A549 (cell line): ENCODE data around the gene PTH2. TPM values are rescaled to one million over a fixed set of nuclear protein-coding genes. Genes with fewer than 3 reads are reported as not detected.

Source experiments
- ATAC-seq, 2 experiments: fragments of 200-7000 bp in 1 of 2; fragments of >200 bp in 1 of 2; cut with Nextera tagmentation in 1 of 2; cut with Tn5 transposase in 1 of 2; 3 replicates each; pipeline versions ENCODE4 v1.8.0 to v1.9.1; 2018 to 2020; ENCODE audit warnings: mild to moderate bottlenecking in 1 of 2, moderate library complexity in 1 of 2
- CTCF ChIA-PET: fragments of 300-600 bp; sonication (Branson Sonifier 250); formaldehyde crosslinking; extraction: SDS; loops from one replicate; lab custom pipeline; 2021; ENCODE audit warnings: antibody characterized with exemption, inconsistent platforms; lab: Yijun Ruan, JAX
- POLR2A ChIA-PET: fragments of 350-600 bp; formaldehyde crosslinking; extraction: SDS; loops from one replicate; lab custom pipeline; 2021; ENCODE audit warnings: antibody characterized with exemption, inconsistent platforms; lab: Yijun Ruan, JAX
- DNase-seq, 2 experiments: peaks; one replicate each; pipeline versions ENCODE4 v3.0.0 to v3.0.0-alpha.2; 2011 to 2016; ENCODE audit warnings: low read depth in 1 of 2, low spot score in 1 of 2
- FAIRE-seq: peaks from 2 replicates; lab custom pipeline; 2011; peaks lifted over from hg19 to GRCh38; lab: Jason Lieb, UNC
- H3K27ac ChIP-seq, 2 experiments: fragments of >200 bp; sonication (Bioruptor Twin); formaldehyde crosslinking; 3 replicates each; pipeline ENCODE4 v1.5.1; 2016 to 2017
- H3K4me1 ChIP-seq: fragments of >200 bp; sonication (Bioruptor Twin); formaldehyde crosslinking; 3 replicates; pipeline ENCODE4 v1.6.1; 2016
- H3K4me2 ChIP-seq: fragments of >200 bp; sonication (Bioruptor Twin); formaldehyde crosslinking; 3 replicates; pipeline ENCODE4 v1.6.1; 2016
- H3K4me3 ChIP-seq: fragments of >200 bp; sonication (Bioruptor Twin); formaldehyde crosslinking; 3 replicates; pipeline ENCODE4 v1.5.1; 2016
- H3K9me3 ChIP-seq: fragments of >200 bp; sonication (Bioruptor Twin); formaldehyde crosslinking; 3 replicates; pipeline ENCODE4 v1.6.1; 2016
- CEBPB ChIP-seq, 2 experiments: fragments of >200 bp in 1 of 2; sonication (Bioruptor Twin) in 1 of 2; formaldehyde crosslinking in 1 of 2; IDR thresholded peaks; 2 replicates each; pipeline ENCODE4 v1.6.1; 2012 to 2016
- CHD4 ChIP-seq: fragments of 200-600 bp; sonication (generic); IDR thresholded peaks from 2 replicates; pipeline ENCODE4 v1.6.1; 2016; ENCODE audit warnings: antibody characterized with exemption, mild to moderate bottlenecking, borderline replicate concordance
- EHMT2 ChIP-seq: fragments of 200-600 bp; sonication (generic); IDR thresholded peaks from 2 replicates; pipeline ENCODE4 v1.6.1; 2016; ENCODE audit warnings: antibody characterized with exemption, low read depth, mild to moderate bottlenecking, moderate library complexity
- EP300 ChIP-seq, 2 experiments: fragments of >200 bp; sonication (Bioruptor Twin); formaldehyde crosslinking; IDR thresholded peaks; 2 replicates in 1 of 2; 3 replicates in 1 of 2; pipeline ENCODE4 v1.6.1; 2016 to 2017
- FOSL2 ChIP-seq, 2 experiments: fragments of 450-650 bp in 1 of 2; fragments of >200 bp in 1 of 2; sonication (Bioruptor Twin) in 1 of 2; formaldehyde crosslinking; IDR thresholded peaks; 2 replicates each; pipeline versions ENCODE4 v1.5.0 to v1.6.1; 2016 to 2020; ENCODE audit warnings: mild to moderate bottlenecking in 1 of 2, moderate library complexity in 1 of 2
- FOXS1 ChIP-seq: fragments of 250-450 bp; sonication (Bioruptor Pico); IDR thresholded peaks from 2 replicates; pipeline ENCODE4 v1.5.0; 2020; ENCODE audit warnings: mild to moderate bottlenecking, moderate library complexity
- GATA3 ChIP-seq: IDR thresholded peaks from 2 replicates; pipeline ENCODE4 v1.6.1; 2012; ENCODE audit warnings: borderline replicate concordance
- HEYL ChIP-seq: fragments of 250-450 bp; sonication (Bioruptor Pico); IDR thresholded peaks from 2 replicates; pipeline ENCODE4 v1.8.0; 2021; ENCODE audit warnings: mild to moderate bottlenecking, moderate library complexity
- HOXA7 ChIP-seq: fragments of 250-450 bp; sonication (Bioruptor Pico); IDR thresholded peaks from 2 replicates; pipeline ENCODE4 v1.5.0; 2020; ENCODE audit warnings: mild to moderate bottlenecking, moderate library complexity
- NFE2L2 ChIP-seq: fragments of 150-350 bp; conservative IDR thresholded peaks from 2 replicates; pipeline ENCODE4 v1.6.1; 2014; ENCODE audit warnings: low read length
- NPAS2 ChIP-seq: fragments of 250-450 bp; sonication (Bioruptor Pico); IDR thresholded peaks from 2 replicates; pipeline ENCODE4 v1.8.0; 2022; ENCODE audit warnings: mild to moderate bottlenecking, moderate library complexity, borderline replicate concordance
- NR3C1 ChIP-seq: fragments of >200 bp; sonication (Bioruptor Twin); formaldehyde crosslinking; IDR thresholded peaks from 3 replicates; pipeline ENCODE4 v1.6.1; 2017
- RARB ChIP-seq: fragments of 250-450 bp; sonication (Bioruptor Pico); IDR thresholded peaks from 2 replicates; pipeline ENCODE4 v1.8.0; 2021; ENCODE audit warnings: mild to moderate bottlenecking, moderate library complexity
- RFX5 ChIP-seq: fragments of 450-650 bp; IDR thresholded peaks from 2 replicates; pipeline ENCODE4 v1.7.1; 2014; ENCODE audit warnings: antibody characterized with exemption, mild to moderate bottlenecking, moderate library complexity
- ZFP36 ChIP-seq: fragments of 450-650 bp; IDR thresholded peaks from 2 replicates; pipeline ENCODE4 v1.6.1; 2014; ENCODE audit warnings: borderline replicate concordance; ENCODE audit not compliant: partially characterized antibody
- ZNF302 ChIP-seq: fragments of 250-450 bp; sonication (Bioruptor Pico); IDR thresholded peaks from 2 replicates; pipeline ENCODE4 v1.9.0; 2021; ENCODE audit warnings: inconsistent platforms, mild to moderate bottlenecking, moderate library complexity
- WGBS: methylation state at CpG from one replicate; pipeline ENCODE4 v1.1.6; 2017; ENCODE audit errors: missing lambda C conversion rate; 5-methylcytosine and 5-hydroxymethylcytosine counted together
- polyA plus RNA-seq, 4 experiments: library from polyadenylated mRNA; depleted of rRNA in 3 of 4; stranded (reverse); fragments of >200 nt; fragmentation: RNase III in 1 of 4; extraction: RNeasy Plus Mini Kit Qiagen cat#74134 plus additional on column Dnase treatment in 1 of 4; gene quantifications; 2 replicates in 3 of 4; 3 replicates in 1 of 4; pipeline ENCODE4 v1.2.3, GENCODE V29; 2011 to 2017
- TF ChIP-seq, protein P1 (sequence below): fragments of >200 bp; sonication (Bioruptor Twin); formaldehyde crosslinking; IDR thresholded peaks from 3 replicates; pipeline ENCODE4 v1.6.1; 2016
- TF ChIP-seq, protein P2 (sequence below): fragments of >200 bp; sonication (Bioruptor Twin); formaldehyde crosslinking; IDR thresholded peaks from 3 replicates; pipeline ENCODE4 v1.5.1; 2016
- TF ChIP-seq, protein P3 (sequence below): IDR thresholded peaks from 2 replicates; pipeline ENCODE4 v1.6.1; 2012; ENCODE audit warnings: low read depth, borderline replicate concordance
- TF ChIP-seq, protein P4 (sequence below): fragments of 450-650 bp; IDR thresholded peaks from 2 replicates; pipeline ENCODE4 v1.6.1; 2014; ENCODE audit warnings: antibody characterized with exemption
- TF ChIP-seq, protein P5 (sequence below): fragments of 250-450 bp; sonication (Bioruptor Pico); IDR thresholded peaks from 2 replicates; pipeline ENCODE4 v1.5.0; 2020; ENCODE audit warnings: low read depth, mild to moderate bottlenecking, moderate library complexity

The PTH2 gene
- polyA plus RNA-seq, 2 of the 4 experiments (the other 2 are of a cell fraction) = not detected

DNA sequence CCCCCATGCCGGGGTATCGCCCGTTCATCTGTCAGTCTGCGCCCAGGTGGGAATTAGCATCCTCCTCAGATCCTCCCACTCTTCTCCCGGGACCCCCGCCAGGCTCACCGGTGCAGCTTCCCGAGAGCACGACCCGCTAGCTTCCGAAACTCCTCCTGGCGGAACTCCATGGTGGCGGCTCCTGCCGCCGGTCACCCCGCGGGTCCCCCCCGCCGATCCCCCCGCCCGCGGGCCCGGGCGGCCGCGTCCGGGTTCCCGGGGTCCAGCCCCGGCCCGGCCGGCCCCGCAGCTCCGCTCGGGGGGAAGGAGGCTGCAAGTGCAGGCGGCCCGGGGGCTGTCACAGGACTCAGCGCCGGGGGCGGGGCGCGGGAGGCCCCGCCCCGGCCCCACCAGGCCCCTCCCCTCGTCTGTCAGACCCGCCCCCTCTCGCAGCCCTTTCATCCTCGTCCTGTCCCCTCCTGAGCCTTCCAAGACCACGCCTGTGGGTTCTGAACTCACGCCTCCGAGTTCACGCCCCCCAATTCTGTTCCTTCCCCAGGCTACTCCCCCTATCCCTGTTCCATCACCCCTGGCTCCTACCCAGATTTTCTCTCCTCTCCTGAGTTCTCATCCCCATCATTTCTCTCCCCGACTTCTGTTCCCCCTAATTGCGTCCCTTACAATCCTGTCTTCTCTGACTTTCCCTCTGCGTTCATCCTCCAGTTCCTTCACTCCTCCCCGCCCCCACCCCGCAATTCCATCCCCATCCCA lies 18.1 kb upstream of the PTH2 start, which contains the start of gene SLC17A7:
TSS of gene SLC17A7 (minus strand) at position 318 of the 750 bp plus-strand sequence. CDS start at position 170, 148 bp downstream.
- FAIRE-seq (no peak), DNase-seq (peak; percentile 70 to 91)
- POLR2A ChIA-PET = interaction anchor here (0.6 to 0.8 kb wide), 2 partner anchors 10 to 12 kb away, joined by 3 read pairs; partner anchors contain the start of genes ALDH16A1 and PIH1D1
- TF ChIP-seq NR3C1 (no peak), GATA3 (no peak), RFX5 (no peak), FOSL2 (IDR thresholded peaks at IDR 0.05) (no peak), FOSL2 (CRISPR knock-in tag; IDR thresholded peaks at IDR 0.05) (no peak), NPAS2 (CRISPR knock-in tag) (no peak), FOXS1 (CRISPR knock-in tag) (no peak), EHMT2 (no peak), HEYL (no peak), EP300 (IDR thresholded peaks at IDR 0.05) (no peak), HOXA7 (CRISPR knock-in tag) (no peak), ZFP36 (no peak), NFE2L2 (no peak)
- TF ChIP-seq, protein P1, sequence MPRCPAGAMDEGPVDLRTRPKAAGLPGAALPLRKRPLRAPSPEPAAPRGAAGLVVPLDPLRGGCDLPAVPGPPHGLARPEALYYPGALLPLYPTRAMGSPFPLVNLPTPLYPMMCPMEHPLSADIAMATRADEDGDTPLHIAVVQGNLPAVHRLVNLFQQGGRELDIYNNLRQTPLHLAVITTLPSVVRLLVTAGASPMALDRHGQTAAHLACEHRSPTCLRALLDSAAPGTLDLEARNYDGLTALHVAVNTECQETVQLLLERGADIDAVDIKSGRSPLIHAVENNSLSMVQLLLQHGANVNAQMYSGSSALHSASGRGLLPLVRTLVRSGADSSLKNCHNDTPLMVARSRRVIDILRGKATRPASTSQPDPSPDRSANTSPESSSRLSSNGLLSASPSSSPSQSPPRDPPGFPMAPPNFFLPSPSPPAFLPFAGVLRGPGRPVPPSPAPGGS = no peak
- TF ChIP-seq, protein P2, sequence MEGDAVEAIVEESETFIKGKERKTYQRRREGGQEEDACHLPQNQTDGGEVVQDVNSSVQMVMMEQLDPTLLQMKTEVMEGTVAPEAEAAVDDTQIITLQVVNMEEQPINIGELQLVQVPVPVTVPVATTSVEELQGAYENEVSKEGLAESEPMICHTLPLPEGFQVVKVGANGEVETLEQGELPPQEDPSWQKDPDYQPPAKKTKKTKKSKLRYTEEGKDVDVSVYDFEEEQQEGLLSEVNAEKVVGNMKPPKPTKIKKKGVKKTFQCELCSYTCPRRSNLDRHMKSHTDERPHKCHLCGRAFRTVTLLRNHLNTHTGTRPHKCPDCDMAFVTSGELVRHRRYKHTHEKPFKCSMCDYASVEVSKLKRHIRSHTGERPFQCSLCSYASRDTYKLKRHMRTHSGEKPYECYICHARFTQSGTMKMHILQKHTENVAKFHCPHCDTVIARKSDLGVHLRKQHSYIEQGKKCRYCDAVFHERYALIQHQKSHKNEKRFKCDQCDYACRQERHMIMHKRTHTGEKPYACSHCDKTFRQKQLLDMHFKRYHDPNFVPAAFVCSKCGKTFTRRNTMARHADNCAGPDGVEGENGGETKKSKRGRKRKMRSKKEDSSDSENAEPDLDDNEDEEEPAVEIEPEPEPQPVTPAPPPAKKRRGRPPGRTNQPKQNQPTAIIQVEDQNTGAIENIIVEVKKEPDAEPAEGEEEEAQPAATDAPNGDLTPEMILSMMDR = no peak
- TF ChIP-seq, protein P3, sequence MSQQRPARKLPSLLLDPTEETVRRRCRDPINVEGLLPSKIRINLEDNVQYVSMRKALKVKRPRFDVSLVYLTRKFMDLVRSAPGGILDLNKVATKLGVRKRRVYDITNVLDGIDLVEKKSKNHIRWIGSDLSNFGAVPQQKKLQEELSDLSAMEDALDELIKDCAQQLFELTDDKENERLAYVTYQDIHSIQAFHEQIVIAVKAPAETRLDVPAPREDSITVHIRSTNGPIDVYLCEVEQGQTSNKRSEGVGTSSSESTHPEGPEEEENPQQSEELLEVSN = no peak
- TF ChIP-seq, all 56 proteins: peak for 0
- Histone ChIP-seq H3K4me3 (peak within 1 kb of the TSS; percentile 79), H3K4me1 (peaks cover 19% of the 10 kb centered on the region), H3K4me2 (peak within 1 kb of the TSS; percentile 99), H3K27ac (peak within 1 kb of the TSS; percentile 85 to 89), H3K9me3 (no peaks in the 10 kb centered on the region)
- peak; percentile 6 to 15; a peak in 5 of 6 replicates for ATAC-seq
- WGBS = 11% methylated on average over 22 of the region's 56 CpGs
- CTCF ChIA-PET = interaction anchor here (1.2 to 19.0 kb wide), 10 partner anchors 10 to 129 kb away, joined by 3 to 244 read pairs (median 9); partner anchors contain the start of genes DKKL1, GFY and KASH5

DNA sequence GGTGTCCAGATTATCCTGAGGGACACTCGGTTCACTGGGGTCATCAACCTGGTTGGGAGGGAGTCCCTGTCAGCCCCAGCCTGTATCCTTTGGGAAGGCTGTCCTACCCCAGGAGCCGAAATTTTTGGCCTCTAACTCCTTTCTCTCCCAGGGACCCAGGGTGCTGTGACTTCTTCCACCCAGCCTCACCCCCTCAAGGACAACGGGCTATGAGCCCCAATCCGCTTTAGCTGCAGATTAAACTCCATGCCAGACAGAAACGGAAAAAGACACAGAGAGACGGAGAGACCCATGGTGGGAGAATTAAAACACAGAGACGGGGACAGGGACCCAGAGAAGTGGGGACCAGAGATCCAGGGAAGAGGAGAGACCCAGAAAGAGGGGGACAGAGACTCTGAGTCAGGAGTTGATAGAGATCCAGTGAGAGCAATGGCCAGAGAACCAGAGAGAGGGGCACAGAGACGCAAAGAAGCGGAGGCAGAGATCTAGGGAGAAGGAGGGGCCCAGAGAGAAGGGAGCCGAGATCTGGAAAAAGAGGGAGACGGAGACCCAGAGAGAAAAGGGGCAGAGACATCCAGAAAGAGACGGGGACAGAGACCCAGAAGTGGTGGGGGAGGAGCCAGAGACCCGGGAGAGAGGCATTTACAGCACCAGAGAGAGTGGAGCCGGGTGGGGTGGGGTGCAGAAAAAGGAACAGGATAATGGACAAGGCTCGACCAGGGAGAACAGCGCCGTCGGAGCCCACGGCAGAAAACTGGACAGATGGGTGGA lies 17.4 kb upstream of the PTH2 start:
- POLR2A ChIA-PET = interaction anchor here (0.8 kb wide), 1 partner anchor 13 kb away, joined by 3 read pairs; the partner anchor contains the start of gene ALDH16A1
- peak overlapping the region; percentile 79 for H3K4me3 ChIP-seq

More for the DNA sequence above, 17.4 kb upstream of the PTH2 start:
- TF ChIP-seq, protein P4, sequence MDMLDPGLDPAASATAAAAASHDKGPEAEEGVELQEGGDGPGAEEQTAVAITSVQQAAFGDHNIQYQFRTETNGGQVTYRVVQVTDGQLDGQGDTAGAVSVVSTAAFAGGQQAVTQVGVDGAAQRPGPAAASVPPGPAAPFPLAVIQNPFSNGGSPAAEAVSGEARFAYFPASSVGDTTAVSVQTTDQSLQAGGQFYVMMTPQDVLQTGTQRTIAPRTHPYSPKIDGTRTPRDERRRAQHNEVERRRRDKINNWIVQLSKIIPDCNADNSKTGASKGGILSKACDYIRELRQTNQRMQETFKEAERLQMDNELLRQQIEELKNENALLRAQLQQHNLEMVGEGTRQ = no peak
- no peak for TF ChIP-seq RARB (CRISPR knock-in tag)
- TF ChIP-seq ZFP36 = peak; percentile 7
- no peak for TF ChIP-seq CEBPB (IDR thresholded peaks at IDR 0.05)
- TF ChIP-seq, protein P5, sequence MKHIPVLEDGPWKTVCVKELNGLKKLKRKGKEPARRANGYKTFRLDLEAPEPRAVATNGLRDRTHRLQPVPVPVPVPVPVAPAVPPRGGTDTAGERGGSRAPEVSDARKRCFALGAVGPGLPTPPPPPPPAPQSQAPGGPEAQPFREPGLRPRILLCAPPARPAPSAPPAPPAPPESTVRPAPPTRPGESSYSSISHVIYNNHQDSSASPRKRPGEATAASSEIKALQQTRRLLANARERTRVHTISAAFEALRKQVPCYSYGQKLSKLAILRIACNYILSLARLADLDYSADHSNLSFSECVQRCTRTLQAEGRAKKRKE (CRISPR knock-in tag) = no peak
- TF ChIP-seq ZNF302 (CRISPR knock-in tag) = no peak
- no peak for TF ChIP-seq CHD4
- 31% methylated on average over 19 of the region's 19 CpGs for WGBS
- peaks cover 19% of the 10 kb centered on the region for H3K4me1 ChIP-seq
- peak overlapping the region in 1 of 2 experiments; percentile 57; a peak in 3 of 6 replicates for H3K27ac ChIP-seq
- ATAC-seq (no peak), FAIRE-seq (no peak), DNase-seq (no peak)
- peak overlapping the region; percentile 99 for H3K4me2 ChIP-seq
- CTCF ChIA-PET = interaction anchor here (0.7 to 19.0 kb wide), 10 partner anchors 13 to 249 kb away, joined by 3 to 244 read pairs (median 4); partner anchors contain the start of genes DKKL1, GFY and KASH5
- no peaks in the 10 kb centered on the region for H3K9me3 ChIP-seq
